ENCODE results near the gene NTM.

NTM gene

GRCh38 chr11:132260636-132261035, 890.2 kb downstream of the NTM start:
- Histone ChIP-seq H3F3A (ENCODE audit: low read depth) (no peaks in the 10 kb centered on the region), H4K20me1 (ENCODE audit: insufficient read depth, low read length, poor library complexity, severe bottlenecking) (no peaks in the 10 kb centered on the region), H3K9ac (ENCODE audit: low read depth, low read length, poor library complexity, severe bottlenecking) (no peak overlapping the region), H3K4me2 (ENCODE audit: low read depth, low read length, poor library complexity, severe bottlenecking) (no peak overlapping the region), H3K27me3 (ENCODE audit: insufficient read depth, low read length, poor library complexity, severe bottlenecking) (no peaks in the 10 kb centered on the region), H3K9me3 (ENCODE audit: insufficient read depth, low read depth, low read length) (no peaks in the 10 kb centered on the region; the same call in 1 of the 2 replicates), H3K4me3 (ENCODE audit: low read length, poor library complexity, severe bottlenecking) (no peak overlapping the region), H3K9me2 (replicated peaks; ENCODE audit: low read depth, low read length) (no peaks in the 10 kb centered on the region), H2AFZ (ENCODE audit: low read length) (no peak overlapping the region), H3K79me2 (ENCODE audit: insufficient read depth, low read length) (no peaks in the 10 kb centered on the region), H3K4me1 (ENCODE audit: insufficient read depth, low read length, poor library complexity, severe bottlenecking) (no peaks in the 10 kb centered on the region), H3K36me3 (ENCODE audit: insufficient read depth, low read length) (no peaks in the 10 kb centered on the region)
- TF ChIP-seq EZH2phosphoT487 (IDR thresholded peaks at IDR 0.05; ENCODE audit: borderline replicate concordance) (no peak), CTCF (conservative IDR thresholded peaks at IDR 0.05; ENCODE audit: low read length) (no peak)

GRCh38 chr11:132263241-132263640, 892.8 kb downstream of the NTM start:
- H3K4me1 ChIP-seq (ENCODE audit: insufficient read depth, low read length, poor library complexity, severe bottlenecking), result no peaks in the 10 kb centered on the region
- no peaks in the 10 kb centered on the region for H3K9me2 ChIP-seq (replicated peaks; ENCODE audit: low read depth, low read length)
- H3K9me3 ChIP-seq (ENCODE audit: insufficient read depth, low read depth, low read length), result no peaks in the 10 kb centered on the region; the same call in 1 of the 2 replicates
- no peak overlapping the region for H2AFZ ChIP-seq (ENCODE audit: low read length)
- no peaks in the 10 kb centered on the region for H3K36me3 ChIP-seq (ENCODE audit: insufficient read depth, low read length)
- no peak overlapping the region for H3K4me3 ChIP-seq (ENCODE audit: low read length, poor library complexity, severe bottlenecking)
- H4K20me1 ChIP-seq (ENCODE audit: insufficient read depth, low read length, poor library complexity, severe bottlenecking), result no peaks in the 10 kb centered on the region
- H3F3A ChIP-seq (ENCODE audit: low read depth), result no peaks in the 10 kb centered on the region
- no peak for TF ChIP-seq CTCF (conservative IDR thresholded peaks at IDR 0.05; ENCODE audit: low read length)
- TF ChIP-seq EZH2phosphoT487 (IDR thresholded peaks at IDR 0.05; ENCODE audit: borderline replicate concordance), result no peak
- no peak overlapping the region for H3K9ac ChIP-seq (ENCODE audit: low read depth, low read length, poor library complexity, severe bottlenecking)
- no peaks in the 10 kb centered on the region for H3K27me3 ChIP-seq (ENCODE audit: insufficient read depth, low read length, poor library complexity, severe bottlenecking)
- H3K79me2 ChIP-seq (ENCODE audit: insufficient read depth, low read length), result no peaks in the 10 kb centered on the region
- no peak overlapping the region for H3K4me2 ChIP-seq (ENCODE audit: low read depth, low read length, poor library complexity, severe bottlenecking)

- no peaks in the 10 kb centered on the region for H3K79me2 ChIP-seq (ENCODE audit: insufficient read depth, low read length)
- H3K4me2 ChIP-seq (ENCODE audit: low read depth, low read length, poor library complexity, severe bottlenecking), result no peak overlapping the region
- TF ChIP-seq EZH2phosphoT487 (IDR thresholded peaks at IDR 0.05; ENCODE audit: borderline replicate concordance) (no peak), CTCF (conservative IDR thresholded peaks at IDR 0.05; ENCODE audit: low read length) (no peak)
- no peaks in the 10 kb centered on the region for H4K20me1 ChIP-seq (ENCODE audit: insufficient read depth, low read length, poor library complexity, severe bottlenecking)
- no peaks in the 10 kb centered on the region for H3F3A ChIP-seq (ENCODE audit: low read depth)
- H3K4me3 ChIP-seq (ENCODE audit: low read length, poor library complexity, severe bottlenecking), result no peak overlapping the region
- H2AFZ ChIP-seq (ENCODE audit: low read length), result no peak overlapping the region
- H3K9me2 ChIP-seq (replicated peaks; ENCODE audit: low read depth, low read length), result no peaks in the 10 kb centered on the region
- H3K27me3 ChIP-seq (ENCODE audit: insufficient read depth, low read length, poor library complexity, severe bottlenecking), result no peaks in the 10 kb centered on the region
- H3K4me1 ChIP-seq (ENCODE audit: insufficient read depth, low read length, poor library complexity, severe bottlenecking), result no peaks in the 10 kb centered on the region
- H3K36me3 ChIP-seq (ENCODE audit: insufficient read depth, low read length), result no peaks in the 10 kb centered on the region
- no peaks in the 10 kb centered on the region; the same call in 1 of the 2 replicates for H3K9me3 ChIP-seq (ENCODE audit: insufficient read depth, low read depth, low read length)
- H3K9ac ChIP-seq (ENCODE audit: low read depth, low read length, poor library complexity, severe bottlenecking), result no peak overlapping the region
Observed at GRCh38 chr11:132263875-132264274, 893.5 kb downstream of the NTM start.

All from Loucy (cell line).